Effector memory CD4-positive, alpha-beta T cell (primary cell): ENCODE data around the gene RABGEF1.
"Not testable (repeated sequence)": the region's sequence is repeated elsewhere in the genome, so short reads cannot be mapped to it uniquely, and the experiment has no call there.

ENCODE experiments used
- DNase-seq, 3 donors: peaks; one replicate each; pipeline ENCODE4 v3.0.0-alpha.2; 2020
- H3K27ac ChIP-seq: 2 replicates; pipeline ENCODE4 v1.7.0; 2013; ENCODE audit warnings: mild to moderate bottlenecking, low read length, moderate library complexity; ENCODE audit not compliant: insufficient read depth, poor library complexity, severe bottlenecking
- H3K27me3 ChIP-seq: replicated peaks from 2 replicates; pipeline ENCODE4 v1.7.0; 2013; ENCODE audit warnings: mild to moderate bottlenecking, low read length; ENCODE audit not compliant: insufficient read depth, control insufficient read depth, poor library complexity, severe bottlenecking
- H3K36me3 ChIP-seq: 2 replicates; pipeline ENCODE4 v1.7.0; 2013; ENCODE audit warnings: mild to moderate bottlenecking, low read length, moderate library complexity; ENCODE audit not compliant: control insufficient read depth, insufficient read depth
- H3K4me1 ChIP-seq: 2 replicates; pipeline ENCODE4 v1.7.0; 2013; ENCODE audit warnings: low read length, mild to moderate bottlenecking; ENCODE audit not compliant: control insufficient read depth, insufficient read depth, poor library complexity, severe bottlenecking
- H3K4me3 ChIP-seq: 2 replicates; pipeline ENCODE4 v1.7.0; 2013; ENCODE audit warnings: low read length, low read depth, mild to moderate bottlenecking; ENCODE audit not compliant: insufficient read depth, poor library complexity, severe bottlenecking
- H3K9me3 ChIP-seq: 2 replicates; pipeline ENCODE4 v1.7.0; 2013; ENCODE audit warnings: mild to moderate bottlenecking, low read length, moderate library complexity; ENCODE audit not compliant: control insufficient read depth

Gene RABGEF1

GRCh38 chr7:66841898-66842297 lies 101.4 kb downstream of the RABGEF1 start:
- H3K36me3 ChIP-seq, result no peaks in the 10 kb centered on the region
- no peak overlapping the region for H3K27ac ChIP-seq
- peaks cover 7% of the 10 kb centered on the region for H3K4me1 ChIP-seq
- no peaks in the 10 kb centered on the region for H3K9me3 ChIP-seq
- DNase-seq, result no peak
- no peaks in the 10 kb centered on the region for H3K27me3 ChIP-seq
- H3K4me3 ChIP-seq, result no peak overlapping the region

- not testable (repeated sequence) for H3K4me1 ChIP-seq, H3K27ac ChIP-seq, DNase-seq, H3K9me3 ChIP-seq, H3K4me3 ChIP-seq, H3K36me3 ChIP-seq, H3K27me3 ChIP-seq
Observed at GRCh38 chr7:66843492-66843891, 103.0 kb downstream of the RABGEF1 start.

GRCh38 chr7:66844552-66845378 lies 104.2 kb downstream of the RABGEF1 start:
- Histone ChIP-seq H3K9me3 (no peaks in the 10 kb centered on the region), H3K27me3 (no peaks in the 10 kb centered on the region), H3K4me3 (peak overlapping the region; percentile 98), H3K4me1 (peaks cover 7% of the 10 kb centered on the region), H3K27ac (peak overlapping the region; percentile 95), H3K36me3 (no peaks in the 10 kb centered on the region)
- peak; percentile 98 to 99 (median 98) for DNase-seq

GRCh38 chr7:66845379-66846095 lies 105.0 kb downstream of the RABGEF1 start:
- Histone ChIP-seq H3K27ac (peak overlapping the region; percentile 95), H3K4me1 (peaks cover 7% of the 10 kb centered on the region), H3K27me3 (no peaks in the 10 kb centered on the region), H3K36me3 (no peaks in the 10 kb centered on the region), H3K9me3 (no peaks in the 10 kb centered on the region), H3K4me3 (peak overlapping the region; percentile 98)
- no peak for DNase-seq

GRCh38 chr7:66846096-66846445 lies 105.5 kb downstream of the RABGEF1 start:
- H3K36me3 ChIP-seq, H3K4me1 ChIP-seq, H3K4me3 ChIP-seq, DNase-seq, H3K9me3 ChIP-seq, H3K27me3 ChIP-seq, H3K27ac ChIP-seq: not testable (repeated sequence)

GRCh38 chr7:66847523-66847855 lies 107.0 kb downstream of the RABGEF1 start:
- H3K9me3 ChIP-seq, H3K4me1 ChIP-seq, H3K4me3 ChIP-seq, H3K36me3 ChIP-seq, H3K27me3 ChIP-seq, H3K27ac ChIP-seq, DNase-seq: not testable (repeated sequence)

DNA sequence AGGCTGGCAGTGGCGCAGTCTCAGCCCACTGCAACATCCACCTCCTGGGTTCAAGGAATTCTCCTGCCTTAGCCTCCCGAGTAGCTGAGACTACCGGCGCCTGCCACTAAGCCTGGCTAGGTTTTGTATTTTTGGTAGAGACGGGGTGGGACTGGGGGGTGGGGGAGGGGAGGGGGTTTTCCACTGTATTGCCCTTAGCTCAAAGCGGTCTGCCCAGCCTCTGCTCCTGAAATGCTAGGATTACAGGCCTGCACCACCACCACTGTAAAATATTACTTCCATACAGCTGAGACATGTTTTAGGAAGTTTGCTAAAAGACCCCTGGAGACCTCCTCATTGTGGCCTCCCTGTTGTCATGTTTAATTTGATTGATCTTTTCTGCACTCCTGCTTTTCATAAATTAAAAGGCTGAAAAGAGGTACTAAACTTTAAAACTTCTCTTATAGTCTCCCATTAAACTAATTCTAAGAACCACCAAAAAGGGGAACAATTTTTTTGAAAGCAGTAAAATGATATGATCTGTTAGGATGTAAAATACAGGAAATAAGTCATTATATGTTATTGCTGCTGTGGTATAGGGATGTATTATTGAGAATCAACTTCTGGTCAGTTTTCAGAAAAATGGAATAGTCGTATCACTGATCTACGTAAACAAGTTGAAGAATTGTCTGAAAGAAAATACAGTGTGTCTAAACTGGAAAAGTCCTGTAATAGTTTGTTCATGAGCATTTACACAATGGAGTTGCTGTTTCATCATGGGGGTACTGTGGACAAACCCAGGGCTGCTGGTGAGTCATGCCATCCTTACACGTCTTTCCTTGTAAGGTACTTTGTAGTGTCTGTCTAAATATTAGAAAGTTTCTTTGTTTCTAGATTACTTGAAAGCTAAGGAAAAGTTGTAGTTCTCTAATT lies 107.6 kb downstream of the RABGEF1 start:
- Histone ChIP-seq H3K9me3 (no peaks in the 10 kb centered on the region), H3K4me3 (no peak overlapping the region), H3K4me1 (peaks cover 7% of the 10 kb centered on the region), H3K27me3 (no peaks in the 10 kb centered on the region), H3K36me3 (no peaks in the 10 kb centered on the region), H3K27ac (no peak overlapping the region)
- no peak for DNase-seq

GRCh38 chr7:66859339-66859738 lies 118.8 kb downstream of the RABGEF1 start:
- peak overlapping the region; percentile 37 for H3K27ac ChIP-seq
- no peaks in the 10 kb centered on the region for H3K36me3 ChIP-seq

GRCh38 chr7:66859794-66860645 lies 119.5 kb downstream of the RABGEF1 start:
- H3K4me1 ChIP-seq, result peaks cover 4% of the 10 kb centered on the region
- H3K27me3 ChIP-seq, result no peaks in the 10 kb centered on the region
- no peaks in the 10 kb centered on the region for H3K9me3 ChIP-seq
- H3K4me3 ChIP-seq, result no peak overlapping the region
- peak overlapping the region; percentile 37 for H3K27ac ChIP-seq
- DNase-seq, result no peak
- no peaks in the 10 kb centered on the region for H3K36me3 ChIP-seq

More at GRCh38 chr7:66859339-66859738, 118.8 kb downstream of the RABGEF1 start:
- Histone ChIP-seq H3K4me3 (no peak overlapping the region), H3K27me3 (no peaks in the 10 kb centered on the region), H3K4me1 (peaks cover 4% of the 10 kb centered on the region), H3K9me3 (no peaks in the 10 kb centered on the region)
- DNase-seq, result no peak
